SK-N-SH (cell line): ENCODE data around the gene RASGEF1B.

Source experiments
- EZH2phosphoT487 ChIP-seq: fragments of 200-600 bp; sonication (generic); IDR thresholded peaks from 2 replicates; pipeline ENCODE4 v1.6.1; 2017; ENCODE audit warnings: low read depth, mixed run types, mild to moderate bottlenecking, antibody characterized with exemption, moderate library complexity, borderline replicate concordance
- FOXM1 ChIP-seq: IDR thresholded peaks from 2 replicates; pipeline ENCODE4 v1.4.0; 2012; ENCODE audit warnings: low read depth, mild to moderate bottlenecking
- REST ChIP-seq: IDR thresholded peaks from 2 replicates; pipeline ENCODE4 v1.6.1; 2012; ENCODE audit warnings: mild to moderate bottlenecking, low read depth, low read length, moderate library complexity
- YY1 ChIP-seq: IDR thresholded peaks from 2 replicates; pipeline ENCODE4 v1.4.0; 2012; ENCODE audit warnings: low read depth, mild to moderate bottlenecking
- TF ChIP-seq, protein P1 (sequence below): fragments of 150-350 bp; IDR thresholded peaks from 2 replicates; pipeline ENCODE4 v1.6.1; 2016; ENCODE audit warnings: mild to moderate bottlenecking, low read depth, low read length
- TF ChIP-seq, protein P2 (sequence below): fragments of 200-600 bp; sonication (generic); IDR thresholded peaks from 2 replicates; pipeline ENCODE4 v1.6.1; 2017; ENCODE audit warnings: antibody characterized with exemption, mild to moderate bottlenecking, moderate library complexity

GRCh38 chr4:81468678-81469077 lies 3.0 kb downstream of the RASGEF1B start:
- TF ChIP-seq, protein P1, sequence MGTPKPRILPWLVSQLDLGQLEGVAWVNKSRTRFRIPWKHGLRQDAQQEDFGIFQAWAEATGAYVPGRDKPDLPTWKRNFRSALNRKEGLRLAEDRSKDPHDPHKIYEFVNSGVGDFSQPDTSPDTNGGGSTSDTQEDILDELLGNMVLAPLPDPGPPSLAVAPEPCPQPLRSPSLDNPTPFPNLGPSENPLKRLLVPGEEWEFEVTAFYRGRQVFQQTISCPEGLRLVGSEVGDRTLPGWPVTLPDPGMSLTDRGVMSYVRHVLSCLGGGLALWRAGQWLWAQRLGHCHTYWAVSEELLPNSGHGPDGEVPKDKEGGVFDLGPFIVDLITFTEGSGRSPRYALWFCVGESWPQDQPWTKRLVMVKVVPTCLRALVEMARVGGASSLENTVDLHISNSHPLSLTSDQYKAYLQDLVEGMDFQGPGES: no peak
- TF ChIP-seq REST (no peak), EZH2phosphoT487 (no peak), YY1 (no peak), FOXM1 (no peak)
- TF ChIP-seq, protein P2, sequence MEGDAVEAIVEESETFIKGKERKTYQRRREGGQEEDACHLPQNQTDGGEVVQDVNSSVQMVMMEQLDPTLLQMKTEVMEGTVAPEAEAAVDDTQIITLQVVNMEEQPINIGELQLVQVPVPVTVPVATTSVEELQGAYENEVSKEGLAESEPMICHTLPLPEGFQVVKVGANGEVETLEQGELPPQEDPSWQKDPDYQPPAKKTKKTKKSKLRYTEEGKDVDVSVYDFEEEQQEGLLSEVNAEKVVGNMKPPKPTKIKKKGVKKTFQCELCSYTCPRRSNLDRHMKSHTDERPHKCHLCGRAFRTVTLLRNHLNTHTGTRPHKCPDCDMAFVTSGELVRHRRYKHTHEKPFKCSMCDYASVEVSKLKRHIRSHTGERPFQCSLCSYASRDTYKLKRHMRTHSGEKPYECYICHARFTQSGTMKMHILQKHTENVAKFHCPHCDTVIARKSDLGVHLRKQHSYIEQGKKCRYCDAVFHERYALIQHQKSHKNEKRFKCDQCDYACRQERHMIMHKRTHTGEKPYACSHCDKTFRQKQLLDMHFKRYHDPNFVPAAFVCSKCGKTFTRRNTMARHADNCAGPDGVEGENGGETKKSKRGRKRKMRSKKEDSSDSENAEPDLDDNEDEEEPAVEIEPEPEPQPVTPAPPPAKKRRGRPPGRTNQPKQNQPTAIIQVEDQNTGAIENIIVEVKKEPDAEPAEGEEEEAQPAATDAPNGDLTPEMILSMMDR: no peak
